Urinary bladder (tissue), 4 donors: Measurements from ENCODE around the gene SIX3. TPM values are rescaled to one million over a fixed set of nuclear protein-coding genes. Genes with fewer than 3 reads are reported as not detected.

Source experiments
- DNase-seq: peaks from one replicate; pipeline ENCODE4 v3.0.0-alpha.2; 2015; ENCODE audit errors: extremely low spot score
- H3K27ac ChIP-seq: one replicate; pipeline ENCODE4 v1.5.1; 2013; ENCODE audit warnings: low read depth, mild to moderate bottlenecking, moderate library complexity
- H3K36me3 ChIP-seq: one replicate; pipeline ENCODE4 v1.6.1; 2013; ENCODE audit warnings: mild to moderate bottlenecking, moderate library complexity; ENCODE audit not compliant: insufficient read depth
- H3K4me1 ChIP-seq: one replicate; pipeline ENCODE4 v1.6.1; 2013; ENCODE audit warnings: mild to moderate bottlenecking, moderate library complexity; ENCODE audit not compliant: insufficient read depth
- H3K4me3 ChIP-seq: one replicate; pipeline ENCODE4 v1.5.1; 2013; ENCODE audit warnings: low read depth, low read length
- WGBS: extraction: QIAGEN DNeasy Blood & Tissue Kit; methylation state at CpG from one replicate; pipeline ENCODE4 v1.1.7; 2013; 5-methylcytosine and 5-hydroxymethylcytosine counted together
- polyA plus RNA-seq: library from polyadenylated mRNA; stranded (reverse); fragments of 200-250 nt; gene quantifications from one replicate; pipeline ENCODE4 v1.2.3, GENCODE V29; 2013
- total RNA-seq: library from RNA; depleted of rRNA; stranded (reverse); fragments of >200 nt; gene quantifications from one replicate; pipeline ENCODE4 v1.2.3, GENCODE V29; 2014
- donor health status: healthy with polysubstance abuse.
- donor health status: healthy.

Gene SIX3
- total and polyA plus RNA-seq, 2 donors = not detected

GRCh38 chr2:44951124-44951523, 9.6 kb downstream of the SIX3 start:
- Histone ChIP-seq H3K4me1 (no peaks in the 10 kb centered on the region), H3K27ac (no peak overlapping the region), H3K4me3 (no peak overlapping the region), H3K36me3 (no peaks in the 10 kb centered on the region)
- no peak for DNase-seq
- 68% methylated on average over 6 of the region's 6 CpGs for WGBS

- no peak overlapping the region for H3K27ac ChIP-seq
- no peaks in the 10 kb centered on the region for H3K4me1 ChIP-seq
- H3K4me3 ChIP-seq = no peak overlapping the region
- no peaks in the 10 kb centered on the region for H3K36me3 ChIP-seq
- 48% methylated on average over 8 of the region's 8 CpGs for WGBS
- no peak for DNase-seq
Measured at GRCh38 chr2:44951714-44952113, 10.2 kb downstream of the SIX3 start.

GRCh38 chr2:44952143-44952805, 10.8 kb downstream of the SIX3 start:
- Histone ChIP-seq H3K36me3 (no peaks in the 10 kb centered on the region), H3K27ac (no peak overlapping the region), H3K4me3 (peak overlapping the region; percentile 23), H3K4me1 (no peaks in the 10 kb centered on the region)
- 1% methylated on average over 59 of the region's 59 CpGs for WGBS
- DNase-seq = no peak

GRCh38 chr2:44952806-44953498, 11.4 kb downstream of the SIX3 start:
- Histone ChIP-seq H3K27ac (no peak overlapping the region), H3K4me1 (no peaks in the 10 kb centered on the region), H3K4me3 (peak overlapping the region; percentile 23)

GRCh38 chr2:44953499-44953883, 12.0 kb downstream of the SIX3 start:
- Histone ChIP-seq H3K27ac (no peak overlapping the region), H3K4me3 (no peak overlapping the region), H3K4me1 (no peaks in the 10 kb centered on the region), H3K36me3 (no peaks in the 10 kb centered on the region)
- no peak for DNase-seq
- WGBS = 25% methylated on average over 8 of the region's 8 CpGs

More at GRCh38 chr2:44952806-44953498, 11.4 kb downstream of the SIX3 start:
- DNase-seq = no peak
- no peaks in the 10 kb centered on the region for H3K36me3 ChIP-seq
- WGBS = 7% methylated on average over 39 of the region's 39 CpGs

- Histone ChIP-seq H3K4me3 (no peak overlapping the region), H3K4me1 (no peaks in the 10 kb centered on the region), H3K36me3 (no peaks in the 10 kb centered on the region), H3K27ac (no peak overlapping the region)
- no peak for DNase-seq
- WGBS = 8% methylated on average over 25 of the region's 25 CpGs
Measured at GRCh38 chr2:44954447-44954888, 13.0 kb downstream of the SIX3 start.

- Histone ChIP-seq H3K4me1 (no peaks in the 10 kb centered on the region), H3K36me3 (no peaks in the 10 kb centered on the region), H3K27ac (no peak overlapping the region), H3K4me3 (no peak overlapping the region)
- WGBS = 5% methylated on average over 44 of the region's 44 CpGs
- DNase-seq = no peak
Measured at GRCh38 chr2:44954889-44955592, 13.5 kb downstream of the SIX3 start.

GRCh38 chr2:44955593-44956392, 14.3 kb downstream of the SIX3 start:
- H3K36me3 ChIP-seq = no peaks in the 10 kb centered on the region
- DNase-seq = no peak
- no peak overlapping the region for H3K27ac ChIP-seq
- H3K4me3 ChIP-seq = no peak overlapping the region
- 10% methylated on average over 38 of the region's 38 CpGs for WGBS
- H3K4me1 ChIP-seq = no peaks in the 10 kb centered on the region

GRCh38 chr2:44956843-44957242, 15.3 kb downstream of the SIX3 start:
- DNase-seq = no peak
- H3K36me3 ChIP-seq = no peaks in the 10 kb centered on the region
- H3K4me1 ChIP-seq = no peaks in the 10 kb centered on the region
- WGBS = 43% methylated on average over 1 of the region's 1 CpG
- no peak overlapping the region for H3K27ac ChIP-seq
- no peak overlapping the region for H3K4me3 ChIP-seq

- Histone ChIP-seq H3K36me3 (no peaks in the 10 kb centered on the region), H3K27ac (no peak overlapping the region), H3K4me1 (no peaks in the 10 kb centered on the region), H3K4me3 (no peak overlapping the region)
- WGBS = 65% methylated on average over 6 of the region's 6 CpGs
- DNase-seq = no peak
Measured at GRCh38 chr2:44957656-44958327, 16.3 kb downstream of the SIX3 start.

- H3K36me3 ChIP-seq = no peaks in the 10 kb centered on the region
- no peaks in the 10 kb centered on the region for H3K4me1 ChIP-seq
- no peak for DNase-seq
- H3K4me3 ChIP-seq = no peak overlapping the region
- no peak overlapping the region for H3K27ac ChIP-seq
- WGBS = 71% methylated on average over 6 of the region's 6 CpGs
Measured at GRCh38 chr2:44959855-44960254, 18.4 kb downstream of the SIX3 start.

GRCh38 chr2:44960871-44961270, 19.4 kb downstream of the SIX3 start:
- DNase-seq = no peak
- no peaks in the 10 kb centered on the region for H3K36me3 ChIP-seq
- no peak overlapping the region for H3K4me3 ChIP-seq
- no peak overlapping the region for H3K27ac ChIP-seq
- H3K4me1 ChIP-seq = no peaks in the 10 kb centered on the region
- 88% methylated on average over 5 of the region's 5 CpGs for WGBS

GRCh38 chr2:44962176-44962695, 20.7 kb downstream of the SIX3 start:
- no peak overlapping the region for H3K4me3 ChIP-seq
- H3K27ac ChIP-seq = no peak overlapping the region
- no peak for DNase-seq
- H3K36me3 ChIP-seq = no peaks in the 10 kb centered on the region
- H3K4me1 ChIP-seq = no peaks in the 10 kb centered on the region
- WGBS = 89% methylated on average over 5 of the region's 5 CpGs
